ENCODE measurements around the gene VASH1. TPM values are rescaled to one million over a fixed set of nuclear protein-coding genes. Genes with fewer than 3 reads are reported as not detected.

VASH1 gene
- total RNA-seq, 1 experiment from 2014 or later = 11.6 TPM

- in situ Hi-C loops (cut with HindIII; ENCODE audit: low sequenced_read_pairs) = no loop called here
- DNase-seq (ENCODE audit: low spot score) = no peak
These were observed 8.5 kb downstream of the VASH1 start for GRCh38 chr14:76769636-76770292.

- in situ Hi-C loops (cut with HindIII; ENCODE audit: low sequenced_read_pairs) = no loop called here
- no peak for DNase-seq (ENCODE audit: low spot score)
These were observed 9.5 kb downstream of the VASH1 start for GRCh38 chr14:76770521-76771436.

DNA sequence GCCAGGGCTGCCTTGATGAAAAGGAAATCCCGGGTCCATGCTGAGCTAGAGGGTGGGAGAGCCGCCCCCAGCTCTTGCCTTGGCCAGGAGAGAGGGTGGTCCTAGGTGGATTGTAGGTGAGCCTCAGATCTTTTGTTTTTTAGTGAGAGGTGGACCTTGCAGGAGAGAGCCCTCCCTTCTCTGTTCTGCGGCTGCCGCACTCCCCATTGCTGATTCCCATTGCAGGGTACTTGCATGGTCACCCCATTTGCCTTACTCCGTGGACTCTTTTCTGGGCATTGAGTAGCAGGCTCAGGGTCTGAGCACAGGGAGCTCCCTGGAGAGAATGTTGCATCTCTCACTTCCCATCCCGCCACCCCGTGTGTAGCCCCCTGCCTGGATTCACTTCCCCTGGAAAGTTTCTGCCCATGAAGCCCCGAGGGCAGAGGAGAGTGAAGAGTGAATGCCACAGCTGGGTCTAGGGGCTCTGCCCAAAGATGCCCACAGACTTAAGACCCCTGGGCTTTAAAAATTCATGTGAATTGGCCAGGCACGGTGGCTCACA, 10.2 kb downstream of the VASH1 start:
- in situ Hi-C loops (cut with HindIII; ENCODE audit: low sequenced_read_pairs) = no loop called here
- no peak for DNase-seq (ENCODE audit: low spot score)

GRCh38 chr14:76772300-76773187, 11.3 kb downstream of the VASH1 start:
- no peak for DNase-seq (ENCODE audit: low spot score)
- in situ Hi-C loops (cut with HindIII; ENCODE audit: low sequenced_read_pairs) = no loop called here

DNA sequence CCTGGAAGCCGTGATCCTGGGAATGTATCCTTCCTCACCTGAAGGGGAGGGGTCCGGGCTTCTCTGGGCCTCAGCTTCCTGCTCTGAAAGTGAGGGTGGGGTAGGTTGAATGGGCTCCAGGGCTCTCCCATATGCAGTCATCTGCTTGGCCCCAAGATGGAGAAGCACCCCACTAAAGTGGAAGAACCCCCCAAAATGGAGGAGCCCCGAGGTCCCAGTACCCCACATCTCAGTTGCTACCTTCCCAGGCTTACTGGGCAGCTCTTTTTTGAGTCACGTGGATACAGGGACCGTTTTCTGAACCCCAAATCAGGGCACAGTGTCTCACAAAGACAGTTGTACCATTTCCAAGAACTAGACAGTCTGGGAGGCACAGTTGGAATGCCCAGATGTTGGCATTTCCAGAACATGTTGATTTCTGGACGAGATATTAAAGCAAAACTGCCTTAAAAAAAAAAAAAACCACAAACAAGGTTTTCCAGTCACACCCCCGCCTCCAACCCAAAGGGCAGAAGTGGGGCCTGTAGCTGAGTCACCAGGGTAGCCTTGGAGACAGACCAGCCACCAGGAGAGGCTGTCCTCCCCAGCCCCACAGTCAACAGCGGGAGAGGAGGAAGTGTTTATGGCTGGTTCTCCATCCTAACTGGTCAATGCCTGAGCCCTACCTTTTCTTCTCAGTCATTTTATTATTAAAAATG, 12.1 kb downstream of the VASH1 start:
- in situ Hi-C loops (cut with HindIII; ENCODE audit: low sequenced_read_pairs) = no loop called here
- DNase-seq (ENCODE audit: low spot score) = no peak

DNA sequence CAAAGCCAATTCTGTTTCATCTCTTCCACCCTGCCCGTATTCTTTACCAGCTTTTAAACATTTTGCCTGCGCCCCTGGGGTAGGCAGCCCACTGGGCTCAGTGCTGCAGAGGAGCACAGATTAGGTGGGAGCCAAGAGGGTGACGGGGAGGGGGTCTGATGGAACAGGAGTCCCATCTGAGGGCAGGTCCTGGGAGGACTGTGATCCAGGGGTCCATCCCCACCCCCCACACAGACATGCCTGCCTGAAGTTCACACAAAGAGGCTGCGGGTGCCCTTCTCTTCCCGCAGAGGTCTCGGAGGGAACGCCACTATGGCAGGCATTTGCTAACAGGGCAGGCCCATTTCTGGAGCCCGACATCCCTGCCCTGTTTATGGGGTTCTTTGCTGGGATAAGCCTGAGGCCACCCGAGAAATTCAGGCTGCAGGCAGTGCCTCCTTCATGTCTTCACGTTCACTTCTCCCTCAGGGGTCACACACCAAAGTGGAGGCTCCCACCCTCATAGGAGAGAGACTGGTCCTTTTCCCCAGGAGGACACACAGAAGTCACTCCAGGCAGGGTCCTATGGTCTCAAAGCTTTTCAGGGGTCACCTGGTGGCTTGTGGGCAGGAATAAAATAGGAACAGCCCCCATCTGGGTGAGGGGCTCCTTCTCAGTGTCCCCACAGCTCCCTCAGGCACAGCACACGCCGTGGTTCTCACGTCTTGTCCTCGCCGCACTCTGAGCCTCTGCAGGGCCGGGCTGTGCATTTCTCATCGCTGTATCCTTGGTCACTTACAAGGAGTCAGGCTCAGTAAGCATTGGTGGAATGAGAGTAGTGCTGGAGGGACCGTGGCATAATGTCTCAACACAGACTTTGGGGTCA, 12.9 kb downstream of the VASH1 start:
- in situ Hi-C loops (cut with HindIII; ENCODE audit: low sequenced_read_pairs) = no loop called here
- DNase-seq (ENCODE audit: low spot score) = no peak

DNA sequence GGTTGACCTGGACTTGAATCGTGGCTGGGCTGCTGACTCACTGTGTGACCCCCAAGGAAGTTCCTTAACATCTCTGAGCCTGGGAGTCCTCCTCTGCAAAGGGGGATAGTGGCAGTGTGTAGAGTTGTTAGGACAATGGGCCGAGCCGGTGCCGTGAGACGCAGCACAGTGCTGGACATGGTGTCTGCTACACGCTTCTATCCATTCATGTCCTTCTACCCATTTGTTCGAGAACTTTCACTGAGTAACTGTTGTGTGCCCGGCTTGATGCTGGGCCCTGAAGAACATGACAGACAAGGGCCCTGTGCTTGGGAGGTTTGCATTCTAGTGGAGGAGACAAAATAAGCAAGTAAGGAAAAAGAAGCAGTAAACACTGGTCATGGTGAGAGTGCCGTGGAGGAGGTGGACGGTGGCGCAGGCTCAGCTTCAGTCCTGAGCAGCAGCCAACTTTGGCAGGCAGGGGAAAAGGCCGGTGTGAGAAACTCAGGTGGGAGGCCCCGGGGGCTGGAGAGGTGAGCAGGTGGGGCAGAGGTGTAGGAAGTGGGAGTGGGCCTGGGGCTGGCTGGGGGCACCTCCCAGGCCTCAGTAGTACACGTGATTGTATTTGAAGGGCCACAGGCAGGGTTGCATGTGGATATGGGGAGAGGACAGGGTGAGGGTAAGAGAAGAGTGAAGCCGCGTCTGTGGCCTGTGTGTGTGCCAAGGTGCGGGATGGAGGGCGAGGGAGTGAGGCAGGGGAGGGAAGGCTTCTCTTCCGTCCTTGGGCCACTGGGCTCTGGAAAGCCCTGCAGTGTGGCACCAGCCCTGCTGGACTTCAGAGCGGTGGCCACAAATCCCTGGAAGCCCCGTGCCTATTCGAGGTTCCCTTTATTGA, 13.8 kb downstream of the VASH1 start:
- DNase-seq (ENCODE audit: low spot score) = no peak
- in situ Hi-C loops (cut with HindIII; ENCODE audit: low sequenced_read_pairs) = no loop called here

GRCh38 chr14:76775695-76776427, 14.6 kb downstream of the VASH1 start:
- in situ Hi-C loops (cut with HindIII; ENCODE audit: low sequenced_read_pairs) = no loop called here
- DNase-seq (ENCODE audit: low spot score) = no peak

GRCh38 chr14:76776428-76777251, 15.4 kb downstream of the VASH1 start:
- in situ Hi-C loops (cut with HindIII; ENCODE audit: low sequenced_read_pairs) = no loop called here
- DNase-seq (ENCODE audit: low spot score) = no peak

GRCh38 chr14:76777721-76778120, 16.5 kb downstream of the VASH1 start:
- no peak for DNase-seq (ENCODE audit: low spot score)
- in situ Hi-C loops (cut with HindIII; ENCODE audit: low sequenced_read_pairs) = no loop called here

DNA sequence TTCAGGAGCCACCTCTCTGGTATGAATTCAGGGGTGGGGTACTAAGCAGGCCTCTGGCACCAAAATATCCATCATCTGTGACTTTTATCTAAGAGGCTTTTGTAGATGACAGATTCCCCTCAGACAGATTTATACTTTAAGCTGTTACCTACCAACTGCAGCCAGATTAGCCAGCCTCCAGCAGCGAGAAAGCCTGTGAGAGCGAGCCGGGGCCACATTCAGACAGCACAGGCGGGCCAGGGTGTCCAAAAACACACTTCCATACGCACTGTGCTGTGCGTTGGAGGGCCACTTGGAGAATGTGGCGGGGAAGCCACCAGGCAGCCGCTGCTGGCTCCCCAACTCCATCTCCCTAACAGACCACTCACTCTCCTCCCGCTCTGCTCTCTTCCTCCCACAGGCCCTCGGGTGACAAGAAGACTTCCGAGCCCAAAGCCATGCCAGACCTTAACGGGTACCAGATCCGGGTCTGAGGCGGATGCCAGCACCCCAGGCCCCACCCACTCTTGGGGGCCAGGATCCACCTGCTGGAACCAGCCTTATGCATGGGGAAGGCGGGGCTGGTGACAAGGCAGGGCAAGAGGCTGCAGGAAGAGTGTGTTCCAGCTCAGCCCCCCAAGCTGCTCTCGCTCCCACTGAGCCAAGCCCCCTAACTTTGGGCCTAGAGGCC, 17.4 kb downstream of the VASH1 start:
- in situ Hi-C loops (cut with HindIII; ENCODE audit: low sequenced_read_pairs) = no loop called here
- DNase-seq (ENCODE audit: low spot score) = no peak

GRCh38 chr14:76779221-76780057, 18.2 kb downstream of the VASH1 start:
- DNase-seq (ENCODE audit: low spot score) = no peak

GRCh38 chr14:76780058-76780345, 18.7 kb downstream of the VASH1 start:
- in situ Hi-C loops (cut with HindIII; ENCODE audit: low sequenced_read_pairs) = no loop called here
- DNase-seq (ENCODE audit: low spot score) = no peak

More at GRCh38 chr14:76779221-76780057, 18.2 kb downstream of the VASH1 start:
- in situ Hi-C loops (cut with HindIII; ENCODE audit: low sequenced_read_pairs) = no loop called here

GRCh38 chr14:76780360-76780759, 19.1 kb downstream of the VASH1 start:
- in situ Hi-C loops (cut with HindIII; ENCODE audit: low sequenced_read_pairs) = no loop called here
- DNase-seq (ENCODE audit: low spot score) = no peak

Measured in G401 (cell line).